Measurements from ENCODE around the gene KIF19.

The KIF19 gene

DNA sequence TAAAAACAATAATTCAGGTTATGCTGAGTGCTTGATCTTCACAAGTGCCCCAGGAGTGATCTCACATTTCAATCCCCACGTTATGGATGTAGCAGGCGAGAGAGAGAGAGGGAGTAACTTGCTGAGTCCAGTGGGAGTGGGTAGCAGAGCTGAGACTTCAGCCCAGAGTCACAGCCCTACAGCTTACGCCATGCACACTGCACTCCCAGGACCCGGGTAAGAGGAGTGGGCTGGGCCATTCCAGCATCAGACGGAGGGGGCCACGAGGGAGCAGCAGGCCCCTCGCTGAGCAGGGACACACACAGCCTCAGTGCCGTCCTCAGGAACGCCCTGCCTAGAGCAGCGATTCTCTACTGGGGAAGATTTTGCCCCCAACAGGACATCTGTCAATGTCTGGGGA is 9.8 kb upstream of the KIF19 start:
- TF ChIP-seq, protein P1, sequence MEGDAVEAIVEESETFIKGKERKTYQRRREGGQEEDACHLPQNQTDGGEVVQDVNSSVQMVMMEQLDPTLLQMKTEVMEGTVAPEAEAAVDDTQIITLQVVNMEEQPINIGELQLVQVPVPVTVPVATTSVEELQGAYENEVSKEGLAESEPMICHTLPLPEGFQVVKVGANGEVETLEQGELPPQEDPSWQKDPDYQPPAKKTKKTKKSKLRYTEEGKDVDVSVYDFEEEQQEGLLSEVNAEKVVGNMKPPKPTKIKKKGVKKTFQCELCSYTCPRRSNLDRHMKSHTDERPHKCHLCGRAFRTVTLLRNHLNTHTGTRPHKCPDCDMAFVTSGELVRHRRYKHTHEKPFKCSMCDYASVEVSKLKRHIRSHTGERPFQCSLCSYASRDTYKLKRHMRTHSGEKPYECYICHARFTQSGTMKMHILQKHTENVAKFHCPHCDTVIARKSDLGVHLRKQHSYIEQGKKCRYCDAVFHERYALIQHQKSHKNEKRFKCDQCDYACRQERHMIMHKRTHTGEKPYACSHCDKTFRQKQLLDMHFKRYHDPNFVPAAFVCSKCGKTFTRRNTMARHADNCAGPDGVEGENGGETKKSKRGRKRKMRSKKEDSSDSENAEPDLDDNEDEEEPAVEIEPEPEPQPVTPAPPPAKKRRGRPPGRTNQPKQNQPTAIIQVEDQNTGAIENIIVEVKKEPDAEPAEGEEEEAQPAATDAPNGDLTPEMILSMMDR (IDR thresholded peaks at IDR 0.05; ENCODE audit: low read depth, low read length, missing control alignments): no peak
- H3K4me3 ChIP-seq (ENCODE audit: low read depth, low read length): no peak overlapping the region
- DNase-seq (ENCODE audit: low read depth): no peak

DNA sequence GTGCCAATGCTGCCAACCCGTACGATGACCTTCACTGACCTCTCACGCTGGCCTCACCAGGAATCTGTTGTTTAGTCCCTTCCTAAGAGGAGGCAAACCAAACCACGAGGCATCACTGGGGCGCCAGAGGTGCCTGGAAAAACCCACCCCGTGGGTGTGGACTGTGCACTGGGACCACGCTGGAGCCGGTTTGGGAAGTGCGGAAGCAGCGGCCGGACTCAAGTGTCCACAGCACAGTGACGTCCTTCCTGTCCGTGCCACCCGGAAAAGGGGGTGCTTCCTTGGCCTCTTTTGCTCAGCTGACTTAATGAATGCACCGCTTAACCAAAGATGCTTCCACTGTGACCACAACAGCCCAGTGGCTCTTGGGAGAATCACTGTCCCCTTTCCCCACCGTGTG is 9.0 kb upstream of the KIF19 start:
- TF ChIP-seq, protein P1 (IDR thresholded peaks at IDR 0.05; ENCODE audit: low read depth, low read length, missing control alignments): no peak
- DNase-seq (ENCODE audit: low read depth): no peak
- no peak overlapping the region for H3K4me3 ChIP-seq (ENCODE audit: low read depth, low read length)

DNA sequence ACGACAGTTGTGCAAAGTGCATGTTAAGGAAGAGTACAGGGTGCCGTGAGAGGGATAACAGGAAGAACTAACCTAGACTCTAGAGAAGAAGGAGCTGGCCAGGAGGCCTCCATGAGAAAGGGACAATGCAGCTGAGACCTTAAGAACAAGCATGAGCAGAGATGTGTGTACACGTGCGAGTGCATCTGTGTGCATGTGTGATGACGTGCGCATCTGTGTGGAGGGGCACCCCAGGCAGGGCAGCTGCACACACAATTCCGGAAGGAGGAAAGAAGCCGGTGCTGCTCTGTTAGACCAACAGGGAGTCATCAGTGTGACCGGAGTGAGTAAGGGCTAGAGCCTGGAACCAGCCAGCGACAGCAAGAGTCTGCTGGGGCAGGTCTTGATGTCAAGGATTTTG is 7.6 kb upstream of the KIF19 start:
- no peak for DNase-seq (ENCODE audit: low read depth)
- no peak overlapping the region for H3K4me3 ChIP-seq (ENCODE audit: low read depth, low read length)
- TF ChIP-seq, protein P1 (IDR thresholded peaks at IDR 0.05; ENCODE audit: low read depth, low read length, missing control alignments): no peak

DNA sequence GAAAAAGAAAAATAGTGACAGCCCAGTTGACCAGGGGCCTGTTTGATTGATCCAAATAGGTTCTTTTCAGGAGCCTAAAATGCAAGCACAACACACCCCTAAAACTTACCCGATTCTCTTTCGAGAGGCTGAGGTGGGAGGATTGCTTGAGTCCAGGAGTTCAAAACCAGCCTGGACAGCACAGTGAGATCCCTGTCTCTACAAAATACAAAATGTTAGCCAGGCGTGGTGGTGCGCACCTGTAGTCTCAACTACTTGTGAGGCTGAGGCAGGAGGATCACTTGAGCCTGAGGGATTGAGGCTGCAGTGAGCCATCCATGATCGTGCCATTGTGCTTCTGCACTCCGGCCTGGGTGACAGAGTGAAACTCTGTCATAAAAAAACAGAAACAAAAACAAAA is 1.5 kb upstream of the KIF19 start:
- no peak overlapping the region for H3K4me3 ChIP-seq (ENCODE audit: low read depth, low read length)
- DNase-seq (ENCODE audit: low read depth): no peak
- TF ChIP-seq, protein P1 (IDR thresholded peaks at IDR 0.05; ENCODE audit: low read depth, low read length, missing control alignments): no peak

DNA sequence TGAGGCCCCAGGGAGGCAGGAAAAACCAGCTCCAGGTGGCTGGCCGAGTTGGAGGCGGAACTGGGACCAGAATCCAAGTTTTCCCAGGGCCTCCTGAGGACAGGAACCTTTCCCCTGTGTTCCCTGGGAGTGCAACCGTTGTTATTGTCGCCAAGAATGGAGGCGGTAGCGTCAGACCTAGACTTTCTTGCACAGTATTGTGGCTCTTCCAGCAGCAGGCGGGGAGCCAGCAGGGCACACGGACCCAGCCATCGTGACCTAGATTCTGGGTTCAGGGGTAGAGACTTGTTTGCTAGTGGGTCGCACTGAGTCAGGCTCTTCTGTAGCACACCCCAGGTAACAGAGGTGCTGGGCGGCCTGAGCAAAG is 667 bp upstream of the KIF19 start:
- no peak for DNase-seq (ENCODE audit: low read depth)
- no peak overlapping the region for H3K4me3 ChIP-seq (ENCODE audit: low read depth, low read length)
- TF ChIP-seq, protein P1 (IDR thresholded peaks at IDR 0.05; ENCODE audit: low read depth, low read length, missing control alignments): no peak

DNA sequence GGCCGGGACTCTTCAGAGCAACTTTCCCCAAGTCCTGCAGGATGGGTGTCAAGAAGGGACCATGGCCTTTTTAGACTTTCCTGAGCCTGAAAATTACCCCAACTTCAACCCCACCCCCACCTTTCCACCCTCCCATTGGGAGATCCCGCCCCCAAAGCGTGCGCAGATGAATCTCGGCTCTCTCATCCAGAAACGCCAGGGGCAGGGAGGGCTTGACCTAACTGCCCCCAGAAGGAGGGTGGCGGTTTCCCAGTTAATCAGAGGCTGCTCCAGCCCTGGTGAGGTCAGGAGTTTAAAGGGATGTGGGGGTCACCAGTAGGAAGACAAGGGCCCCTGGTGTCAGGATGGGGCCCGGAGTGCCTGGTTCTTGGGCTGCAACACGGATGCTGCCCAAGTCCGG is 480 bp downstream of the KIF19 start:
- TF ChIP-seq, protein P1 (IDR thresholded peaks at IDR 0.05; ENCODE audit: low read depth, low read length, missing control alignments): no peak
- DNase-seq (ENCODE audit: low read depth): no peak
- peak overlapping the region; percentile 42 for H3K4me3 ChIP-seq (ENCODE audit: low read depth, low read length)

DNA sequence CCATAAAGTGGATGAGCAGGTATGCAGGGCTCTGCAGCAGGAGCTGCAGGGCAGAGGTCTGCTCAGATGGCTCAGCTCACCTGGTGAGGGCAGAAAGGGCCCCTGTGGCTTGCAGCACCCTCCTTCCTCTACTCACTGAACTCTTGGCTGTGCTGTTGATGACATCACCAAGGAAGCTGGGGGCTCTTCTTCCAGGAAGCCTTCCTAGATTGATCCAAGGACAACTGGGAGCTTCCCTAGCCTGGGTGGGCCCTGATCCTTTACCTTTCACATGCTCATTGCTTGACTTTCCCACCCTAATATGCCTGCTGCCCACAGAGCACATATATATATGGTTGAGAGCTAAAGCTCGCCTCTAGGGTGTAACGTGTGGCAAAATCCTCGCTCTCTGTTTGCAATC is 2.5 kb downstream of the KIF19 start:
- H3K4me3 ChIP-seq (ENCODE audit: low read depth, low read length): no peak overlapping the region
- no peak for DNase-seq (ENCODE audit: low read depth)
- TF ChIP-seq, protein P1 (IDR thresholded peaks at IDR 0.05; ENCODE audit: low read depth, low read length, missing control alignments): no peak

Data from GM12864 (cell line).